KBM-7 (cell line): ENCODE measurements around the gene CACNA1G.

ENCODE experiments used
- DNase-seq: peaks from one replicate; pipeline ENCODE4 v3.0.0-alpha.2; 2015
- in situ Hi-C: fragments of 300-500 bp; cut with MboI; formaldehyde crosslinking; loops from 2 replicates; pipeline ENCODE4 v1.14.3; 2020; ENCODE audit warnings: low sequenced_read_pairs, low pct_unique_long_range_greater_than_20kb, mixed read lengths

The CACNA1G gene

DNA sequence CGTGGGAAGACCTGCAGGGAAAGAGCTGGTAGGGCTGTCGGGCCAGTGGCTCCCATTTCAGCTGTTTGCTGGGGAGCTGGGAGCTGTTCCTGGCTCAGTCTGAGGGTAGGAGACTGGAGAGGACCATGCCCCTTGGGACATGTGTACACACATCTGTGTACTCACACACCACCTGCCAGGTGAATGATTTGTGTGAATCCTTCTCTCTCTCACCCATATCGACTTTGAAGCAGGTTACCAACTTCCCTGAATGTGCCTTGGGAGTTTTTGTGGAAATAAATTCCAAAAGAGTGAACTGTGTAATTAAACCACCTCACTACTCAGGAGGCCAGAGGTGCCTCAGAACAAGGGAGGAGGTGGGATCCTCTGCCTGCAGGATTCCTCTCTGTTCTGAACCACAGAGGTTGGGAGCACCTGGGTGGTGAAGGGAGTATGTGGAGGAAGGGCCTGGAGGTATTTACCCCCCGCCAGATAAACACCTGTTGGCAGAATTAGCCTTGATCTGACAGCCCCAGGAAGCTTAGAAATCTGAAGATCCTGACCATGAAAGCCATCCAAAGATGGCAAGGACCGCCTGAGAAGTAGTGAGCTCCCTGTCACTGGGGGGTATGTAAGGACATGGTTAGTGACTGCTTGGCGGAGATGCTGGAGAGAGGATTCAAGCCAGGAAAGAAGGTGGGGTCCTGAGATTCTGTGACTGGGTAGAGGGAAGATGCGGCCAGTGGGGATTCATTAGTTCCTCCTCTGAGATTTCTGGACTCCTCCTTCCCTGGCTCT, 77.5 kb downstream of the CACNA1G start:
- in situ Hi-C loops = no loop called here
- DNase-seq = no peak

DNA sequence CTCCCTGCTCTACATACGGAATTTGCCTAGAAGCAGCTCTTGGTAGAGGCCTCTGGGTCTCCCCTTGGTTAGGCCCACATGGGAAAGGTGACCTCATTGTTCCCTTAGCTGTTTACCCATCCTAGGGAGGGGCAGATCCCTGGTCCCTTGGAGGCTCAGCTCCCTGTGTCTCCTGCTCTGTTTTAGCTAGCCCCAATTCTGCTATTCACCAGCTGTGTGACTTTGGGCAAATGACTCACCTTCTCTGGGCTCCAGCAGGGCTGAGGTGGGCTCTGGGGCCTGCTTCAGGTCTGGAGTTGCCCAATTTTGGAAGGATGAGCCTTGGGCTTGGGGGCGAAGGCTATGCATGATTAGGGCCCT, 78.1 kb downstream of the CACNA1G start:
- in situ Hi-C loops = no loop called here
- no peak for DNase-seq

GRCh38 chr17:50638966-50639713, 78.6 kb downstream of the CACNA1G start:
- in situ Hi-C loops = no loop called here
- DNase-seq = peak; percentile 32

GRCh38 chr17:50640686-50641351, 80.3 kb downstream of the CACNA1G start:
- in situ Hi-C loops = no loop called here
- peak; percentile 56 for DNase-seq

GRCh38 chr17:50641357-50641756, 80.8 kb downstream of the CACNA1G start:
- no peak for DNase-seq
- in situ Hi-C loops = no loop called here

- no peak for DNase-seq
- in situ Hi-C loops = no loop called here
These were observed 81.7 kb downstream of the CACNA1G start for GRCh38 chr17:50642071-50642721.

- in situ Hi-C loops = no loop called here
- no peak for DNase-seq
These were observed 82.5 kb downstream of the CACNA1G start for GRCh38 chr17:50642722-50643656.

- DNase-seq = no peak
- in situ Hi-C loops = no loop called here
These were observed 85.5 kb downstream of the CACNA1G start for GRCh38 chr17:50645748-50646682.

GRCh38 chr17:50647187-50647586, 86.7 kb downstream of the CACNA1G start:
- DNase-seq = no peak
- in situ Hi-C loops = no loop called here

DNA sequence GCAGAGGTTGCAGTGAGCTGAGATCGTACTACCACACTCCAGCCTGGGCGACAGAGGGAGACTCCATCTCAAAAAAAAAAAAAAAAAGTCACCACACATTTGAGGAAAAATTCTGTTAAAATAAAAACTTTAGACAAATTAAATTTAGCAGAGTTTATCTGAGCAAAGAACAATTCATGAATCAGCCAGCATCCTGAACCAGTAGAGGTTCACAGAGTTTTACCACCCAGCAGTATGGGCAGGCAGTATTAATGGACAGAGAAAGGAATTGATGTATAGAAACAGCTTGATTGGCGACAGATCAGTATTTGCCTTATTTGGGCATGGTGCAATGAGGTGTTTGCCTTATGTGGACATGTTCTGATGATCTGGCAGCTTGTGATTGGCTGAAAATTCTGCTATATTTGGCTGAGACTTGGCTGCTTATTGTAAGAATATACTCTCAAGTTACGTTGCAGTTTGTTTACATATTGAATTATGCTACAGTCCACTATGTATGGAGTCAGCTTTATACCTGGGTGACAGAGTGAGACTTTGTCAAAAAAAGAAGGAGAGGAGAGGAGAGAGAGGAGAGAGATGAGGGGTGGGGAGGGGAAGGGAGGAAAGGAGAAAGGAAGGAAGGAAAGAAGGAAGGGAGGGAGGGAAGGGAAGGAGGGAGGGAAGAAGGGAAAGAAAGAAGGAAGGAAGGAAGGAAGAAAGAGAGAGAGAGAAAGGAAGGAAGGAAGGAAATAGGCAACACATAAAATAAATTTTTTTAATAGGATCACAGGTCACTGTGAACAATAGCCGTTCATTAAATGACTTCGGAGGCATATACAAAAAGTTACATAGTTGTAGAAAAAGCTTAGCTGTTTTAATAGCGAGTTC, 88.8 kb downstream of the CACNA1G start:
- in situ Hi-C loops = no loop called here

GRCh38 chr17:50651661-50652060, 91.1 kb downstream of the CACNA1G start:
- in situ Hi-C loops = no loop called here
- no peak for DNase-seq

More for the DNA sequence above, 88.8 kb downstream of the CACNA1G start:
- DNase-seq = no peak

GRCh38 chr17:50653738-50654137, 93.2 kb downstream of the CACNA1G start:
- no peak for DNase-seq
- in situ Hi-C loops = no loop called here

GRCh38 chr17:50656509-50656908, 96.0 kb downstream of the CACNA1G start:
- in situ Hi-C loops = no loop called here
- no peak for DNase-seq

GRCh38 chr17:50657054-50657453, 96.5 kb downstream of the CACNA1G start:
- in situ Hi-C loops = no loop called here
- DNase-seq = no peak

DNA sequence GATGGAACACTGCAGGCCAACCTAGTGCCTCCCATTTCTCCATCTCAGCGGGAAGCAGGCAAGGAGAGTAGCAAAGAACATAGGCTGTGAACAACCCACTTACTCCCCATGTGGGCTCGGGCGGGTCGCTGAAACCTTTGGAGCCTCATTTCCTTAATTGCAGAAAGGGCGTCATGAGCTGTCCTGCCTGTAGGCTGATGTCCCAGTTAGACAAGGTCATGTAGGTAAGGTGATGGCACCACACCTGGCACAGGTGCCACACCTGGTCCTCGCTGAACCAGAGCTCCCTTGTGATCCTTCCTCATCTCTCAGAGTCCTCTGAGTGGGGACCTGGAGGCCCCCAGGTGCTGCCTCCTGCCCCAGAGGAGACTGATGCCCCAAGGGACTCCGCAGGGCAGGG, 97.1 kb downstream of the CACNA1G start:
- DNase-seq = no peak
- in situ Hi-C loops = no loop called here

DNA sequence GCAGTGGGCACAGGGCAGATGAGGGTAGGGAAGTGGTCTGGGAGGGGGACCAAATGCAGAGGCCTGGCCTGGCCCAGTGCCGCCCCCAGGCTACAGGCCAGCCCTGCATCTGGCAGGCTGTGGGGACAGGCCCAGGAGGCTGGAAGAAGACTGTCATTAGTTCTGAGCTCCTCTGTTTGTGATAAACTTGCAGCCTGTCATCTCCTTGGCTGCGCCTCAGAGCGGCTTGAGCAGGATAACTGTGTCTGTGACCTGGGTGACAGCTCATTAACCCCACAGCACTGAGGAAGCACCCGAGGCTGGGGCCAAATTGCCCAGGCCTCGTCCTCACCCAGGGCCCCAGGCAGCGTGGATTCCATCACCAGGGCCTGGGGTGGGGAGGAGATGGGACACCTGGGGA, 98.1 kb downstream of the CACNA1G start:
- in situ Hi-C loops = no loop called here
- DNase-seq = no peak

DNA sequence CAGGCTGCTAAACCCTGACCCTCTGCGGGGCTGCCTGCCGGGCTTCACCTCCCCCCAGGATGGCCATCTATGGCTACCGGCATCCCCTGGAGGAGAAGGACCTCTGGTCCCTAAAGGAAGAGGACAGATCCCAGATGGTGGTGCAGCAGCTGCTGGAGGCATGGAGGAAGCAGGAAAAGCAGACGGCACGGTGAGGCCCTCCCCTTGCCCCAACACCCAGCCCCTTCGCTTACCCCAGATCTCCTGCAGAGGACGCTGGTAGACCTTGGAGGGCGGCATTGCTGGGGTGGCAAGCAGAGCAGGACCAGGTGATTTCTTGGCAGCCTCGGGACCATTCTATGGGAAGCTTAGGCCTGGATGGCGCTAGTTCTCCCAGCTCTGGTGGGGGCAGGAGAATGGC, 98.7 kb downstream of the CACNA1G start:
- in situ Hi-C loops = no loop called here

More for the DNA sequence above, 98.7 kb downstream of the CACNA1G start:
- no peak for DNase-seq
